ENCODE data around the gene SORL1. TPM values are rescaled to one million over a fixed set of nuclear protein-coding genes. Genes with fewer than 3 reads are reported as not detected.

Gene SORL1
- total RNA-seq, 1 experiment from 2014 or later: 6.1 TPM

DNA sequence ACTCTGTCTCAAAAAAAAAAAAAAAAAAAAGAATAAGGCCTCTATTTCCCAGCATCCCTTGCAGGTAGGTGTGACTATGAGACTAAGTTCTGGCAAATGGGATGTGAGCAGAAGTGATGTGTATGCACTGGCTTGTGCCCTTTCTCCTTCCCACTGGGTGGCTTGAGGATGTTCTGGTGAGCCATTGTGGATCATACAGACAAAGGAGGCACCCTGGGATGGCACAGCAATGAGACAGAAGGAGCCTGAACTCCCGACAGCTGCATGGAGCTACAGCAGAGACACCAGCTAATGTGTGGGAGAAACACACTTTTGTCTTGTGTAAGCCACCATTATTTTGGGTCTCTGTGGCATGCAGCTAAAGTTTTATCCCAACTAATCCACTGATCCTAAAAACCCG is 10.6 kb upstream of the SORL1 start:
- H3K4me1 Mint-ChIP-seq (ENCODE audit: low read depth, unreplicated experiment): no peaks in the 10 kb centered on the region
- no peaks in the 10 kb centered on the region for H3K9me3 Mint-ChIP-seq (ENCODE audit: low read depth, unreplicated experiment)
- intact Hi-C loops (cut with micrococcal nuclease; ENCODE audit: unreplicated experiment): no loop called here
- H3K27ac Mint-ChIP-seq (ENCODE audit: unreplicated experiment): no peak overlapping the region
- TF ChIP-seq, protein P1, sequence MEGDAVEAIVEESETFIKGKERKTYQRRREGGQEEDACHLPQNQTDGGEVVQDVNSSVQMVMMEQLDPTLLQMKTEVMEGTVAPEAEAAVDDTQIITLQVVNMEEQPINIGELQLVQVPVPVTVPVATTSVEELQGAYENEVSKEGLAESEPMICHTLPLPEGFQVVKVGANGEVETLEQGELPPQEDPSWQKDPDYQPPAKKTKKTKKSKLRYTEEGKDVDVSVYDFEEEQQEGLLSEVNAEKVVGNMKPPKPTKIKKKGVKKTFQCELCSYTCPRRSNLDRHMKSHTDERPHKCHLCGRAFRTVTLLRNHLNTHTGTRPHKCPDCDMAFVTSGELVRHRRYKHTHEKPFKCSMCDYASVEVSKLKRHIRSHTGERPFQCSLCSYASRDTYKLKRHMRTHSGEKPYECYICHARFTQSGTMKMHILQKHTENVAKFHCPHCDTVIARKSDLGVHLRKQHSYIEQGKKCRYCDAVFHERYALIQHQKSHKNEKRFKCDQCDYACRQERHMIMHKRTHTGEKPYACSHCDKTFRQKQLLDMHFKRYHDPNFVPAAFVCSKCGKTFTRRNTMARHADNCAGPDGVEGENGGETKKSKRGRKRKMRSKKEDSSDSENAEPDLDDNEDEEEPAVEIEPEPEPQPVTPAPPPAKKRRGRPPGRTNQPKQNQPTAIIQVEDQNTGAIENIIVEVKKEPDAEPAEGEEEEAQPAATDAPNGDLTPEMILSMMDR (IDR thresholded peaks at IDR 0.05; ENCODE audit: unreplicated experiment): no peak
- no peak overlapping the region for H3K4me3 Mint-ChIP-seq (ENCODE audit: low read depth, unreplicated experiment)
- H3K36me3 Mint-ChIP-seq (ENCODE audit: insufficient read depth, unreplicated experiment): no peaks in the 10 kb centered on the region
- no peak for DNase-seq
- CTCF ChIA-PET: no interaction called here
- peaks cover 8% of the 10 kb centered on the region for H3K27me3 Mint-ChIP-seq (ENCODE audit: unreplicated experiment)
- BruUV-seq (replicated peaks): no TSS peak

DNA sequence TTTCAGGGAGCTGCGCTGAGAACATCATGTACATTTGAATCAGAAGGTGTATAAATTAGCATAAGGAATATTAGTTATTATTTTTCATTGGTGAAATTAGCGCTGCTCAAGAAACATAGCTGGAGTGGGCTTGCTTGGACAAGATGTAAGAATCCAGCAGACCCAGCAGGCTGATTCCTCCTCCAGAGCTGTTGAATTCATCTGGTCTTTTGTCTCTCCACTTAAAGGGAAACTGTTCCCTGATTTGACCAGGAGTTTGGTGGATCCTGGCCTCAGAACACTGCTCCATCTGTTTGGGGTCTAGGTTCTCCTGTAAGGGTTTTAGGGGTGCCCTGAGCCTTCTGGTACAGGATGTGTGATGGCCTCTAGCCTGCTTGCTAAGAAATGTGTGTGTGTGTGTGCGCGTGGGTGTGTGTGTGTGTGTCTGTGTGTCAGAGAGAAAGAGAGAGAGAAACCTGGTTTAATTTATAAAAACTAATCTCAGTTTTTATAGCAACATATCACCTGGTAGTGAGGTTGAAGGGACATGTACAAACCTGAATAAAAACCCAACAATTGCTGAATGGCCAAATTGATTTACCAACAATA is 8.3 kb upstream of the SORL1 start:
- no peak for DNase-seq
- no TSS peak for BruUV-seq (replicated peaks)
- H3K27ac Mint-ChIP-seq (ENCODE audit: unreplicated experiment): no peak overlapping the region
- H3K36me3 Mint-ChIP-seq (ENCODE audit: insufficient read depth, unreplicated experiment): no peaks in the 10 kb centered on the region
- H3K4me1 Mint-ChIP-seq (ENCODE audit: low read depth, unreplicated experiment): no peaks in the 10 kb centered on the region
- no peaks in the 10 kb centered on the region for H3K9me3 Mint-ChIP-seq (ENCODE audit: low read depth, unreplicated experiment)
- H3K27me3 Mint-ChIP-seq (ENCODE audit: unreplicated experiment): no peaks in the 10 kb centered on the region
- TF ChIP-seq, protein P1 (IDR thresholded peaks at IDR 0.05; ENCODE audit: unreplicated experiment): no peak
- no peak overlapping the region for H3K4me3 Mint-ChIP-seq (ENCODE audit: low read depth, unreplicated experiment)
- intact Hi-C loops (cut with micrococcal nuclease; ENCODE audit: unreplicated experiment): no loop called here
- CTCF ChIA-PET: no interaction called here

DNA sequence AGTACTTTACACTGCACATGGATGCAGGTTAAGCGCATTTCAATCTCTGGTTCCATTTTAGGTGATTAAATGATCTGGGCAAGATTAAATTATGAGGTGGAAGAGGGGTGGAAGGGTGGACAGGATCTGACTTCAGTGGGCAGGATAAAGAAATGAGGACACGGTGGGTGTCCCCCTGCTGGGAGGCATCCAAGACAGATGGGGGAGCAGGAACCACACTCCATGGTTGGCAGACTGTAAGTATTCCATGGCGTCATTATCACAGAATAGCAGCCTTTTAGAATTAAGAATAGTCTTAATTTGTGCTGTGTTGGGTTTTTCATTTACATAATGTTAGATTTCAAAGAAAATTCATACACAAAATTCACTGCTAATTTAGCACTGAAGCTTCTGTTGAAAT is 7.6 kb upstream of the SORL1 start:
- TF ChIP-seq, protein P1 (IDR thresholded peaks at IDR 0.05; ENCODE audit: unreplicated experiment): no peak
- CTCF ChIA-PET: no interaction called here
- Mint-ChIP-seq H3K36me3 (ENCODE audit: insufficient read depth, unreplicated experiment) (no peaks in the 10 kb centered on the region), H3K27me3 (ENCODE audit: unreplicated experiment) (no peaks in the 10 kb centered on the region), H3K27ac (ENCODE audit: unreplicated experiment) (no peak overlapping the region), H3K4me3 (ENCODE audit: low read depth, unreplicated experiment) (no peak overlapping the region), H3K9me3 (ENCODE audit: low read depth, unreplicated experiment) (no peaks in the 10 kb centered on the region), H3K4me1 (ENCODE audit: low read depth, unreplicated experiment) (no peaks in the 10 kb centered on the region)
- no peak for DNase-seq
- intact Hi-C loops (cut with micrococcal nuclease; ENCODE audit: unreplicated experiment): no loop called here
- BruUV-seq (replicated peaks): no TSS peak

DNA sequence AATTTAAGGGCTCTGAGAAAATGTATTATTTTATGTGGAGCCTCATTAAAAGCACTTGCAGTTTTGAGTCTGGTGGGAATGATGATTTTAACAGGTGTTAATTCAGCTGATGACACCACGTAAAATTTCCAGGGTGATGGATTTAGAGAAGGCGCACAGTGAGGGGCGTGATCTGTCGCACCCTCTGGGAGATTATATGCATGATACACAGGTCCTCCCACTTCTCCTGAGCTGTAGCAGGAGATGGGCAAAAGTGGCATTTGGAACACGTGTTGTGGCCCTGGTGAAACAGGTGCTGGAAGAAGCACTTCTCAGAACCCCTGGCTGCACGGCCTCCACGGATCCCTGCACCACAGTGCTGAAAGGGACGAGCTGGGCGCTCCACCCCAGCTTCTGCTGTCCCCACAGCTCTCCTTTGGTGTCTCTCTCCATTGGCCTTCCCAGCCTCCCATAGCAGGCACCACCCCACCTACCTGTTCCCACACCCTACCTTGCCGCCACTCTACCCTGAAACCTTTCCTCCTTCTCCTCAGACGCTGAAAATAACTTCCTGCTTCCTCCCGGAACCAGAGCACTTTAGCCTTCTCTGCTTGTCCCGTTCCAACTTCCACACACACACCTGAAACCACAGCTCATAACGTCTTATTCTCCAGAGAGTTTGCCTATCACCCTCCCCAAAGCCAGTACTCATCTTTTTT is 6.9 kb upstream of the SORL1 start:
- Mint-ChIP-seq H3K27me3 (ENCODE audit: unreplicated experiment) (no peaks in the 10 kb centered on the region), H3K27ac (ENCODE audit: unreplicated experiment) (no peak overlapping the region), H3K36me3 (ENCODE audit: insufficient read depth, unreplicated experiment) (no peaks in the 10 kb centered on the region), H3K4me3 (ENCODE audit: low read depth, unreplicated experiment) (no peak overlapping the region), H3K4me1 (ENCODE audit: low read depth, unreplicated experiment) (no peaks in the 10 kb centered on the region), H3K9me3 (ENCODE audit: low read depth, unreplicated experiment) (no peaks in the 10 kb centered on the region)
- intact Hi-C loops (cut with micrococcal nuclease; ENCODE audit: unreplicated experiment): no loop called here
- DNase-seq: no peak
- CTCF ChIA-PET: no interaction called here
- TF ChIP-seq, protein P1 (IDR thresholded peaks at IDR 0.05; ENCODE audit: unreplicated experiment): no peak
- BruUV-seq (replicated peaks): no TSS peak

Measured in Calu3 (cell line).